Bone marrow (tissue), 2 donors: ENCODE results near the gene RTL5.
"Not testable (repeated sequence)": the region's sequence is repeated elsewhere in the genome, so short reads cannot be mapped to it uniquely, and the experiment has no call there.

Experiments
- DNase-seq, 2 donors: peaks; one replicate each; lab custom pipeline; 2025; lab: John Stamatoyannopoulos, UW

Gene RTL5

GRCh38 chrX:72131317-72132294, at the start of gene RTL5:
TSS of gene RTL5 (minus strand) at chrX:72131915.
- peak; percentile 19 to 50 for DNase-seq

DNA sequence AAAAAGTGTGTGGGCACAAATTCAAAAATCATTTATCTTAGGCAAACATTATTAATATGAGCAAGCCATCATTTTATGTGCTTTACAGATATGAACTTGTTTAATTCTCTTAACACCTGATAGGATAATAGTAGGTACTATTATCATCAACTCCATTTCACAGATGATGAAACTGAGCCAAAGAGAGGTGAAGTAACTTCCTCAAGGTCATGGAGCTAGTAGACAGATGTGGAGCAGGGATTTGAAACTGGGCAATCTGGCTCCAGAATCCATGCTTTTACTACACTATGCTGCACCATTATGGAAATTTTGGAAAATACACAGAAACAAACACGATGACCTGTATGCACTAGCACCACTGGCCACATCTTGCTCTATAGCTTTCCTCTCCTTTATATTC, 48.8 kb upstream of the RTL5 start:
- no peak for DNase-seq

DNA sequence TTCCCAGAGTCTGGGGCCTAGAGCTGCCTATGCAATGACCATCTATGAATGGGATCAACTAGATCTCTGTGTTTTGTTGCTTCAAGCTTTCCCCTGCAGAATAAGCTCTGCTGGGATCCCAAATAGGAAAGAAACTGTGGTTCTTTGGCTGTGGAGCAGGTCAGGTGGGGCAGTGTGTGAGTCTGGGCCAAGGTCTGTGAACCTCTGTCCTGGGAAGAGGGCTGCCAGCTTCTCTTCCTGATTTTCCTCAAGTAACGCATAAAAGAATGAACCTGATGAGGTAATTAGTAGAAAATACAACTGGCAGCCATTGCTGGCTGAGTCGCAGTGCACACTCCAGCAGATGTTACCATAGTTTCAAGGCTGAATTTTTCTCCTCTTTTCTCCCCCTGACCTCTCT, 45.3 kb upstream of the RTL5 start:
- DNase-seq, result no peak

DNA sequence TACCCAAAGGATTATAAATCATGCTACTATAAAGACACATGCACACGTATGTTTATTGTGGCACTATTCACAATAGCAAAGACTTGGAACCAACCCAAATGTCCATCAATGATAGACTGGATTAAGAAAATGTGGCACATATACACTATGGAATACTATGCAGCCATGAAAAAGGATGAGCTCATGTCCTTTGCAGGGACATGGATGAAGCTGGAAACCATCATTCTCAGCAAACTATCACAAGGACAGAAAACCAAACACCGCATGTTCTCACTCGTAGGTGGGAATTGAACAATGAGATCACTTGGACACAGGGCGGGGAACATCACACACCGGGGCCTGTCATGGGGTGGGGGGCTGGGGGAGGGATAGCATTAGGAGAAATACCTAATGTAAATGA, 44.6 kb upstream of the RTL5 start:
- not testable (repeated sequence) for DNase-seq

DNA sequence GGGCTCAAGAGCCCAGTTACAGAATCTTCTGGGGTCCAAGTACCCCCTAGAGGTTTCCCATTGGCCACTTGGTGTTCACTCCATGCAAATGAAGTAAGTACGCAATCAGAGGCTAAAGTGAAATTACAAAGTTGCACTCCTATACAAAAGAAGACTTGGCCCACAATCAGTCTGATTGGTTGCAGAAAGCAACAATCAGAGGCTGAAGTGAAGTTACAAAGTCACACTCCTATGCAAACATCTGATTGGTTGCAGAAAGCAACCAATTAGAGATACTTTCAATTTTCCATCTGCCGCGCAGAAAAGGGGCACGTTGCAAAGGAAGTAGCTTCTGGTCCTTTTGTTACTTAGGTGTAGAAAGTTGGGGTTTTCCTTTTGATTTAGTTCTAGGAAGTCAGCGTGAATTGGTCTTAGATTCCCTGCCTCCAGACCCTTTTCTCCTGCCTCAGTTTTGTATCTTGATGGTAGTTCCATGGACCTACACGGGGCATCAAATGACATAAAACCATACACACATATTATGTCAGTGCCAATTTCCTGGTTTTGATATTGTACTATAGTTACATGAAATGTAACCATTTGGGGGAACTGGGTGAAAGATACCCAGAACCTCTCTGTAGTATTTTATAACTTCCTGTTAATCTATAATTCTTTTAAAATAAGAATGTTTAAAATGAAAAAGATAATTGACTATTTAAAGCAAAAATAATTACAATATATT, 37.5 kb upstream of the RTL5 start:
- DNase-seq, result no peak

DNA sequence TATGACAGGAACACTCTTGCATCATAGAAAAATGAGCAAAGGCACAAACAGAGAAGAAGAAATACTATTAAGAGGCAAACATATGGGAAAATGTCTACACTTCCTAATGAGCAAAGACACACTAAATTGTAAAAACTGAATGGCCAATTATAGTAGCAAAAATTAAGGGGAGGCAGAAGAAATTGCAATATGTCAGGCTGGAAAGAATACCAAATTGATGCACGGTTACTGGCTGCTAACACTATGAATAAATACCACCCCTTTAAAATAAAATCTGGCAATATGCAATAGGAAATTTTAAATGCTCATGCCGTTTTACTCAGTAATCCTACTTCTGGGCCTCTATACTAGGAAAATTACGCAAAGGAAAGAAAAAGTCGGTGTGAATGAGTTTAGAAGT, 33.8 kb upstream of the RTL5 start:
- no peak for DNase-seq

- no peak for DNase-seq
These were observed 28.1 kb upstream of the RTL5 start for GRCh38 chrX:72159769-72160168.

GRCh38 chrX:72158773-72159172, 27.1 kb upstream of the RTL5 start:
- DNase-seq, result no peak

DNA sequence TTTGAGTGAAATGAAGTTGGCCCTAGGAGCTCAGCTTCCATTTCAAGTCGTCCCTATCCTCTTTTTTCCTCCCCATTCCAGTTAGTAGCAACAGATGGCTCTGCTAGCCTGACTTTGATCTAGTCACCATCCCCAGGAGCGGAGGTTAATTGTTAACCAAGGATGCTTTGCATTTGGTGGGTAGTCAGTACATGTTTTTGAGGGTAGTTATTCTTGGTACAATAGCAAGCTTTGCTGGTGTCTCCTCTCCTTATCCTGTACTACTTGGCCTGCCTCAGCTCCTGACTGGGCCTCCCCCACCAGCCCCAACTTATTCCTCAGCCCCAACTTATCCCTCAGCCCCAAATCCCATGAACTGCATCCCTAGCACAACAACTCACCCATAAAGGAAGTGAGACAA, 14.8 kb upstream of the RTL5 start:
- DNase-seq, result no peak

DNA sequence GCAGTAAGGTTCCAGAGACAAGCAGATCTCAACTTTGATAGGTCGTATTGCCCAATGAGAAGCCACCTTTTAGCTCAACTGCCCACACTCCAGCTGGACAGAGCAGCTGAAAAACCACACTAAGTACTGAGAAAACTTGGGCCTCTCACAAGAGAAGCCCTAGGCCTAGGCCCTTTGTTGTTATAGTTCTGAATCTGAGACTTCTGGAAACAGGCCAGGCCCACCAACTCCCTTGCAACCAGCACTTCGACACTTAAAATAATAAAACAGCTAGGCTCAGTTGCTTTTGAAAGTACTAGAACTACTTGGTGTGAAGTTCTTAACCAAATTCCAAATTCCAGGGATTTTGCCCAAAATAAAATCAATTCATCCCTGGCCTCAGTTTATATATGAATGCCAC, 13.5 kb upstream of the RTL5 start:
- no peak for DNase-seq

- no peak for DNase-seq
These were observed 11.8 kb upstream of the RTL5 start for GRCh38 chrX:72143609-72143907.

GRCh38 chrX:72142794-72143608, 11.3 kb upstream of the RTL5 start:
- DNase-seq, result no peak

DNA sequence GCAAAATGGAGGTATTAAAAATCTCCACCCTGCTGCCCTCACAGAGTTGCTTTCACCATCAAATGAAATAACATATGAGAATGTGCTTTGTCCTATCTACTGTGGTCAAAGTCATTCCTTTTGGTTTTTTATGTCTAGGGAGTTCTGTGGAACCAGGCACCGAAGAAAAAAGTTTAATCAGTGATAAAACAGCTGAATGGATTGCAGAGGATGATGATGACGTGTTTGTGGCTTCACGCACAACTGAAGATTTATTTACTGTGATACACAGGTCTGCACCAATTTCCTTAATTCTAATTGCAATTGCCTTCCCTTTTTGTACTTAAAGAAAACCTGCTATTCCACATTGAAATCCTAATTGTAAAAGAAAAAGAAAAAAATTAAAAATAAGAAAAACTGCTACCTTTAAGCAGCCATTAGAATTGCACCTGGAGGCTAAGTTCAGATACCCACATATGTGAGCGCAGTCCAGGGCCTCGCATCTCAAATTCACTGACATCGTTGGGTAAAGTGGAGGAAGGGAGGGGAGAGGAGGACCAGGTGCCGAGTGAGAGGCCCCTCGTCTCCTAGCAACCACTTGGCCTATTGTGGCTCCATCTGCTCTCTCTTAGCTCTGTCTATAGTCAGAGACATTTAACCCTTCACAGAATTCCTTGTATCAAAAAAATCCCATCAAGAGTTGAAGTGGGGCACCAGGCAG, 10.5 kb upstream of the RTL5 start:
- DNase-seq, result no peak

GRCh38 chrX:72141372-72142004, 9.8 kb upstream of the RTL5 start:
- no peak for DNase-seq

GRCh38 chrX:72139538-72139937, 7.8 kb upstream of the RTL5 start:
- DNase-seq, result no peak

GRCh38 chrX:72137846-72138495, 6.3 kb upstream of the RTL5 start:
- DNase-seq, result no peak

DNA sequence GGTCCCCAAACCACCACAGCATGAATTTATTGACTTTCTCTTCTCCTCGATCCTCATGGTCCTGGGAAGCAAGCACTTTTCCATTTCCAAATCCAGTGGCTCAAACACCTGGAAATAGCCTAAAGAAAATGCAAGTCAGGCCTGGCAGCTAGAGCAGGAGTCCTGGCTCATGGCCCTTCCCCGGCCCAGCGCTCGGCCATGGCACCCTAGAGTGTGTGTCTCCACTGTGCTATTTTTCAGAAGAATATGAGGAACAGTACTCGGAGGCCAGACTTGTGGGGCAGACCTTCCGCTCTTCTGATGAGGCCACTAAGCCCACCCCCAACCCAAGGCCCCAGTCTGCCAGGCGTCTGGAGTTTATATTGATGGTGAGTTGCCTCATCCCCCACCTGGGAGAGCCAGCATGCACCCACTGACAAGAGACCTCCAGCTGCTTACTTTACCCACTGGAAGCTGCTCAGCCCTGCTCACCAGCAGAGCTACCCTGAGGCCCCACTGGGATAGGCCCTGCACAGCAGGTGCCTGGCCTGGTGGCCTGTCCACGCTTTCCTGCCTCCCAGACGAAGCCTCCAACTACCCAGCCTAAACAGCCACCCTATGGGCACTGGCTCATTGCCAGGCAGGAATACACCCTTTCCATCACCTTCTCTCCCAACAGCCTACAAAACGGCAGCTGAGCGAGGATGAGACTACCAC, 2.3 kb upstream of the RTL5 start:
- DNase-seq, result no peak

DNA sequence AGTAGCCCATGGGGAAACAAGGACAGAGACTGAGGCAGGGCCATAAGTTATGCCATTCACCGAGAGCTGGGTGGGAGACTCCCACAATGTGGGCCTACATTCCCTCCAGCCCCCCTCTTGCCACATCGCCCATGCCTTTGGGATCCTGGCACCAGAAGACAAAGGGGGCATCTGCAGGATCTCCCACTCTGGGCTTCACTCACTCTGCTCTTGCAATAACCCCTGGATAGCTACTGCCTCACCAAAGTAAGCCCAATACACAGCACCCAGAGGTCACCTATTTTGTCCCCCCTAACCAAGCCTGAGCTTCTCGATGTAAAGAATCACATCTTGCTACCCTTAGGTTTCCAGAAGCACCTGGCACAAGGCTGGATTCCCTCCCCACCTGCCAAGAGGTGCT, 741 bp upstream of the RTL5 start:
- DNase-seq, result no peak

GRCh38 chrX:72130762-72131250, 909 bp downstream of the RTL5 start:
- no peak for DNase-seq

DNA sequence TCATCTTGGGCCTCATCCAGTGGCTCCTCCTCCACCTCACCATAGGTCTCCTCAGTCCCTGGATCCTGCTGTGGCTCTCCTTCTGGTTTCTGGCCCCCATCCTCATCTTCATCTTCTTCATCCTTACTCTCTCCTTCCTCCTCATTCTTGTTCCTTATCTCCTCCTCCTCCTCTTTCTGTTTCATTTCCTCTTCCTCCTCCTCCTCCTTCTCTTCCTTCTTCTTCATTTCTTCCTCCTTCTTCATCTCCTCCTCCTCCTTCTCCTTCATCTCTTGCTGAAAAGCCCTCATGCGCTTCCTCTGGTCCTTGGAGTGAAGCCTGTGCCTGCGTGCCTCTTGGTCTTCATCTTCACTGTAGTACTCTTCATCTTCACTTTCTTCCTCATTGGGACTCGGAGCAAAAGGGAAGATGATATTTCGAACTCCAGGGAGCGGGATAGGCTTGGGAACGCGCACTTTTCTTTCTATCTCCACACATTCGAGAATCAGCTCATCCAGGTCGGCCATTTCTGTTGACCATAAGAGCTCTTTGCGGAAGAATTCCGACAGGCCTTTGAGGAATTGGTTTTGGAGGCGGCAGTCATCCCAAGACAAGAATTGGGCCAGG, 1.5 kb downstream of the RTL5 start:
- DNase-seq, result no peak
